GM18870 (cell line): ENCODE data around the gene CYP4F8.

ENCODE experiments used
- ATAC-seq: cut with Tn5 transposase; IDR thresholded peaks from one replicate; pipeline ENCODE4 v1.9.1; 2021; ENCODE audit warnings: moderate library complexity; ENCODE audit not compliant: unreplicated experiment

CYP4F8 gene

GRCh38 chr19:15615526-15615925, 508 bp downstream of the CYP4F8 start:
- no peak for ATAC-seq

- no peak for ATAC-seq
Observed at GRCh38 chr19:15616183-15616582, 1.2 kb downstream of the CYP4F8 start.

- ATAC-seq: no peak
Observed at GRCh38 chr19:15616627-15617270, 1.7 kb downstream of the CYP4F8 start.

- no peak for ATAC-seq
Observed at GRCh38 chr19:15618321-15618720, 3.3 kb downstream of the CYP4F8 start.

- no peak for ATAC-seq
Observed at GRCh38 chr19:15621801-15622200, 6.8 kb downstream of the CYP4F8 start.

- no peak for ATAC-seq
Observed at GRCh38 chr19:15622991-15623390, 8.0 kb downstream of the CYP4F8 start.

GRCh38 chr19:15623711-15624318, 8.8 kb downstream of the CYP4F8 start:
- ATAC-seq: no peak

GRCh38 chr19:15628236-15629002, 13.4 kb downstream of the CYP4F8 start:
- ATAC-seq: no peak

- no peak for ATAC-seq
Observed at GRCh38 chr19:15629003-15629880, 14.2 kb downstream of the CYP4F8 start.

GRCh38 chr19:15631817-15632216, 16.8 kb downstream of the CYP4F8 start:
- ATAC-seq: no peak

GRCh38 chr19:15633082-15633835, 18.2 kb downstream of the CYP4F8 start:
- ATAC-seq: no peak

- ATAC-seq: no peak
Observed at GRCh38 chr19:15634105-15634504, 19.1 kb downstream of the CYP4F8 start.

- no peak for ATAC-seq
Observed at GRCh38 chr19:15635016-15635805, 20.2 kb downstream of the CYP4F8 start.

GRCh38 chr19:15636026-15636425, 21.0 kb downstream of the CYP4F8 start:
- ATAC-seq: no peak

- no peak for ATAC-seq
Observed at GRCh38 chr19:15639596-15639995, 24.6 kb downstream of the CYP4F8 start.

GRCh38 chr19:15640294-15640903, 25.4 kb downstream of the CYP4F8 start, which contains the start of gene CYP4F3:
Gene CYP4F3 (plus strand): TSS chr19:15640897. CDS start chr19:15641416, 519 bp downstream.
- ATAC-seq: no peak

- ATAC-seq: no peak
Observed at GRCh38 chr19:15640904-15641597, 26.0 kb downstream of the CYP4F8 start.

GRCh38 chr19:15641901-15642491, 27.0 kb downstream of the CYP4F8 start:
- no peak for ATAC-seq
